ENCODE measurements around the gene CACNA2D3.

Gene CACNA2D3

GRCh38 chr3:54427941-54428871 lies 305.9 kb downstream of the CACNA2D3 start:
- DNase-seq (ENCODE audit: insufficient read length, low spot score) (no peak), FAIRE-seq (peak; percentile 6)
- TF ChIP-seq CTCF (IDR thresholded peaks at IDR 0.05; ENCODE audit: insufficient read depth, missing control alignments): peak; percentile 94

- no peak for TF ChIP-seq CTCF (IDR thresholded peaks at IDR 0.05; ENCODE audit: insufficient read depth, missing control alignments)
- FAIRE-seq: no peak
- DNase-seq (ENCODE audit: insufficient read length, low spot score): no peak
Measured at GRCh38 chr3:54432975-54433374, 310.6 kb downstream of the CACNA2D3 start.

- DNase-seq (ENCODE audit: insufficient read length, low spot score): no peak
- TF ChIP-seq CTCF (IDR thresholded peaks at IDR 0.05; ENCODE audit: insufficient read depth, missing control alignments): peak; percentile 38
- no peak for FAIRE-seq
Measured at GRCh38 chr3:54433846-54434245, 311.5 kb downstream of the CACNA2D3 start.

- DNase-seq (ENCODE audit: insufficient read length, low spot score) (no peak), FAIRE-seq (no peak)
- TF ChIP-seq CTCF (IDR thresholded peaks at IDR 0.05; ENCODE audit: insufficient read depth, missing control alignments): no peak
Measured at GRCh38 chr3:54434756-54435155, 312.4 kb downstream of the CACNA2D3 start.

GRCh38 chr3:54437271-54437670 lies 314.9 kb downstream of the CACNA2D3 start:
- FAIRE-seq (no peak), DNase-seq (ENCODE audit: insufficient read length, low spot score) (no peak)
- TF ChIP-seq CTCF (IDR thresholded peaks at IDR 0.05; ENCODE audit: insufficient read depth, missing control alignments): no peak

- FAIRE-seq (no peak), DNase-seq (ENCODE audit: insufficient read length, low spot score) (no peak)
- TF ChIP-seq CTCF (IDR thresholded peaks at IDR 0.05; ENCODE audit: insufficient read depth, missing control alignments): no peak
Measured at GRCh38 chr3:54443561-54444161, 321.3 kb downstream of the CACNA2D3 start.

GRCh38 chr3:54445630-54446029 lies 323.3 kb downstream of the CACNA2D3 start:
- FAIRE-seq: no peak

More at GRCh38 chr3:54445630-54446029, 323.3 kb downstream of the CACNA2D3 start:
- TF ChIP-seq CTCF (IDR thresholded peaks at IDR 0.05; ENCODE audit: insufficient read depth, missing control alignments): no peak
- DNase-seq (ENCODE audit: insufficient read length, low spot score): no peak

Measured in D721Med (cell line).